Hypothalamus (tissue), 51 donors: ENCODE results near the gene DVL3.
"Not testable (repeated sequence)": the region's sequence is repeated elsewhere in the genome, so short reads cannot be mapped to it uniquely, and the experiment has no call there.

Experiments used
- DNase-seq, 51 donors: peaks; one replicate each; lab custom pipeline; 2025; lab: John Stamatoyannopoulos, UW

Gene DVL3

GRCh38 chr3:184154885-184155643 lies at the start of gene DVL3:
DVL3 (plus strand) TSS chr3:184155377; CDS start chr3:184155636, 259 bp downstream.
- peak in 49 of 51 donors; percentile 4 to 78 (median 51) for DNase-seq

DNA sequence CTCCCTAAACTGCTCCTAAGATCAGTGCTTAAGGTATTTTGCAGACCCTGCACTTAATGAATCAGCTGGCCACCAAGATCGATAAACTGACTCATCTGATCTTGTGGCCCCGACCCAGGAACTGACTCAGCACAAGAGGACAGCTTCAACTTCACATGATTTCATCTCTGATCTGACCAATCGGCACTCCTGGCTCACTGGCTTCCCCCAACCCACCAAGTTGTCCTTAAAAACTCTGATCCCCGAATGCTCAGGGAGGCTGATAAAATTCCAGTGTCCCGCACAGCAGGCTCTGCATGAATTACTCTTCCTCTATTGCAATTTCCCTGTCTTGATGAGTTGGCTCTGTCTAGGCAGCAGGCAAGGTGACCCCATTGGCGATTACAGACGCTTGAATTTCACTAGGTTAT lies 44.9 kb upstream of the DVL3 start:
- DNase-seq: no peak

GRCh38 chr3:184116017-184116416 lies 39.2 kb upstream of the DVL3 start:
- no peak for DNase-seq

DNA sequence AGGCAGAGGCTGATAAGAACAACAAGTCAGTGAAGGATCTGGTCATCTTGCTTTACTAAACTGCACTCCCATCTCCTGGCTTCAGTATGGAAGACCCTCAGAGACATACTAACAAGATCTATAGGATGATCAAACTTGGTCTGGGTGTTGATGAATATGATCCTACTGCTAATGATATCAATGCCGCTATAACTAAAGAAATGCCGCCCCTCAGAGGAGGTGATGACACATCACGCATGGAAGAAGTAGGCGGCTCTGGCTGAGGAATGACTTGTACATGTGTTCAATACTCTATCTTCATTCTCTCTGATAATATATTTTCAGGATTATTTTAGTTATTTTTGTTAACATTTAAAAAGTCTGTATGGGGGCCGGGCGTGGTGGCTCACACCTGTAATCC lies 37.5 kb upstream of the DVL3 start:
- DNase-seq: no peak

DNA sequence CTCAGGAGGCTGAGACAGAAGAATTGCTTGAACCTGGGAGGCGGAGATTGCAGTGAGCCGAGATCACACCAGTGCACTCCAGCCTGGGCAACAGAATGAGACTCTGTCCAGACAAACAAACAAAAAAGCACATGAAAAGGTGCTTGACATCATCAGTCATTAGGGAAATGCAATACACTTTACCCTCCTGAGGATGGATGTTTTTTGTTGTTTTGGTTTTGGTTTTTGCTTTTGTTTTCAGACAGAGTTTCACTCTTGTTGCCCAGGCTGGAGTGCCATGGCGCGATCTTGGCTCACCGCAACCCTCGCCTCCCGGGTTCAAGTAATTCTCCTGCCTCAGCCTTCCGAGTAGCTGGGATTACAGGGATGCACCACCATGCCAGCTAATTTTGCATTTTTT lies 34.1 kb upstream of the DVL3 start:
- not testable (repeated sequence) for DNase-seq

DNA sequence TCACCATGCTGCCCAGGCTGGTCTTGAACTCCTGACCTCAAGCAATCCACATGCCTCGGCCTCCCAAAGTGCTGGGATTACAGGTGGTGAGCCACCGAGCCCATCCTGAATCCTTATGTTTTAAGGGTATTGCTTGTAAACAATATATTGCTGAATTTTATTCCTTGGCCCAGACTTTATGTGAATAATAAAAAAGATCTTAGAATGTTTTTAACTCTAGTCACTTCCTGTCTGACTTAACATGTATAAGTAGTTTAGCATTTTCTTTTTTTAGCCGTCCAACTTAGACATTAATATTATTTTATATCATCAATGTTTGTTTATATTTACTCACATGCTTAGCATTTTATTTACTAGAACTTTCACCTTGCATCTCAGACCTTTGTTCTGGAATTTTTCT lies 29.2 kb upstream of the DVL3 start:
- no peak for DNase-seq

DNA sequence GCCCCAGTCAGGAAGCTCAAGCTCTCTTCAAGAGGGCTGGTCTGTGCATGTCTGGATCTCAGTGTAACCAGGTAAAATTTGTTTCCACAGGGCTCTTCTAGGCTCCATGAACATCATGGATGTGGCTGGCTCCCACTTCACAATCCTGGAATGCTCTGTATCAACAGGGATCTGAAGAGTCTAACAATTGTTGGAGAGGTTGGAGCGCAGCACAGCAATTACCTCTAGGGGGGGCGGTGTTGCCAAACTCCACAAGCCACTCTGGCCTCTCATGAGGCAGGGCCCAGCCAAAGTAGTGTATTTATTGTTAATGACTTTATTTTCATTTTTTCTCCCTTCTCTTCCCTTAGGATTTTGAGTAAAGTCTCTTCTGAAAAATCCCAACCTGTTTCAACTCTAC lies 26.2 kb upstream of the DVL3 start:
- DNase-seq: no peak

DNA sequence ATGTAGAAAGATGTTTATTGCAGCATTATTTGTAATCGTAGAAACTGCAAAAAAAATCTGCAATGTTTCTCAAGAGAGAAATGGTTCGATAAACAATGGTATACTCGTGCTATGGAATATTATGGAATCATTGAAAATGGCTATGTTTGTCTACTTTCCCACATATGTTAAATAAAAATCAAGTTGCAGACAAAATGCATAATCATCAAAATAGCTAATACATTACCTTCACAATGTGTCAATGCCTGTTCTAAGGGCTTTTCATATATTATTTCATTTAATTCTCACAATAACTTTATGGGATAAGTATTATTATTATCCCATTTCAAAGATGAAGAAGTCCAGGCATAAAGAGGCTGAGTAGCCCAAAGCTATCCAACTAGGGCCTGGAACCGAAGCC lies 22.2 kb upstream of the DVL3 start:
- no peak for DNase-seq

DNA sequence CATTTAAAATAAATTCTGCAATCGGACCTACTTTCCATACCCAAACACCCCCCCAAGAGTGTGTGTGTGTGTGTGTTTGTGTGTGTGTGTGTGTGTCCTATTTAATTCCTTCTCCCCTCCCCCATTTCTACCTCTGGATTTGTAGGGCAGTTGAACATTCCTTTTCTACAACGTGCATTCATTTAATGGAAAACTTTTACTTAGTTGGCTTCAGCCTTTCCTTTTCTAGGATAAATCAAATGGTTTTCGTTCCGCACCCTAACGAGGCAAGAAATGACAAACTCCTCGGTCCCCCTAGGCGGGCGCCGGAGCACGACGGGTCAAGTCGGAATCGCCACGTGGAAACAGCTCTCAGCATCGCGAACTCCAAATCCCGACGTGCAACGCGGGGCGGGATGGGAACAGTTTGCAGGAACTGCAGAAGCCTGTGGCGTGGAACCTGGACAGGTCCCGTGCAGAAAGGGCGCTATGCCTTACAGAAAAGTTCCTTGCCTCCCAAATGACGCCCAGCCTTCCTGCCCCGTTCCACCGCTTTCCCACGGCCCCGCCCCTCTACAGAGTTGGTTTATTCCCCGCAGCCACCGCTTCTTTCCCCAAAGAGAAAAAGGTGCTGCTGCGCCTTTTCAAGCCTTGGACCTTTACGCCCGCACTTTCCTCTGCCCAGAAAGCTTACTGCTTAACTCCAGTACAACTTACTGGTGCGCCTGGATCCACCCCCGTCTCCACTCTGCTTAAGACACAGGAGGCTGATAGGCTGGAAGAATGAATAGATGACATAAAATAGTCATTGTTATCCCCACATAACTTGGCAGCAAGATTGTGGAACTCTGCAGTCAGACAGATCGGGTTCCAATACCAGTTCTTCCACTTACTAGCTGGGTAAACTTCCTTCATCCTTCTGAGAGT lies 21.1 kb upstream of the DVL3 start:
- peak; percentile 30 to 88 (median 74) for DNase-seq

DNA sequence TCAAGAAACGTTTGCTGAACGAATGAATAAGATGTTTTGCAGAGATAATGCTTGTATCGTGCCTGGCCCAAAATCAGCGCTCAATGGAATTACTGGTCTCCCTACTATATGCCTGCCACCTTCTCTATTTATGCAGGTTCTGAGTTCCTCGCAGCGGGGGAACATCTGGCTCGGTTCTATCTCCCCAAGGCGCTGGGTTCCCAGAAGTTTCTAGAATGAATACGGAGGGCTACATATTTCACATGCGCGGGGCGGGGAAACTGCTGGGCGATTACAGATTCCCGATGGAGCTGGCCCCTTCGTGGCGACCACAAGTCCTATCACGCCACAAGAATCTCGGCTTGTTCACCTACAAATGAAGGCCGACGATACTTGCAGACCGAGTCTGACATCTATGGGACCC lies 20.4 kb upstream of the DVL3 start:
- DNase-seq: peak in 4 of 51 donors; percentile 71 to 86 (median 76)

DNA sequence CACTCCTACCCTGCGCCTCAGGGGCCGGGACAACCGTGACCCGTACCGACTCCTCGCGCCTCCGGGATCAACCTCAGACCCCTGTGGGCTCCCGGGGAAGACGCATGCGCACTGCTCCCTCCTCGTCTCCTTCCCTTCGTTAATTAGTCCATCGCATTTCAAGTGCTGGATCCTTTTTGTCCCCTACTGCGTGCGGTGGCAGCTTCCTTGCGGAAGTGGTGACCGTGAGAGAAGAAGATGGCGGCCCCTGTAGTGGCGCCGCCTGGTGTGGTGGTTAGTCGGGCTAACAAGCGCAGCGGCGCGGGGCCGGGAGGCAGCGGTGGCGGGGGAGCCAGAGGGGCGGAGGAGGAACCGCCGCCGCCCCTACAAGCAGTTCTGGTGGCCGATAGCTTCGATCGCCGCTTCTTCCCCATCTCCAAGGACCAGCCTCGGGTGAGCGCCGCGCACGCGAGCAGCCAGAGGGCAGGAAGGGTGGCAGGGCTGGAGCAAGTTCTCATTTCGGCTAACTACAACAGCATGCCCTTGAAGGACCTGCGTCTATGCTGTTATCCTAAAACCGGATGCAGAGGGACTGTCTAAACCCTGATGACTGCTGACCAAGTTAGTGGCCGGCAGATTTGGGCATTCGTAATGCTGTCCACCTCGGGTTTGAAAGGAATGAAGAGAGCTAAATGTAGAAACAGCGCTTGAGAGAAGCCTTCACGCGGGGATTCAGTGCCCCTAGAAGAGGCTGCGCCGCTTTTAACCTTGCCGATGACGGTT lies 19.8 kb upstream of the DVL3 start, which contains the start of gene EIF2B5:
Gene EIF2B5, plus strand, starts transcription at position 210 of the 762 bp plus-strand sequence. Its CDS starts 28 bp downstream, at position 238.
- DNase-seq: peak; percentile 60 to 96 (median 89)

- DNase-seq: no peak
Measured at GRCh38 chr3:184135911-184136260, 19.3 kb upstream of the DVL3 start.

DNA sequence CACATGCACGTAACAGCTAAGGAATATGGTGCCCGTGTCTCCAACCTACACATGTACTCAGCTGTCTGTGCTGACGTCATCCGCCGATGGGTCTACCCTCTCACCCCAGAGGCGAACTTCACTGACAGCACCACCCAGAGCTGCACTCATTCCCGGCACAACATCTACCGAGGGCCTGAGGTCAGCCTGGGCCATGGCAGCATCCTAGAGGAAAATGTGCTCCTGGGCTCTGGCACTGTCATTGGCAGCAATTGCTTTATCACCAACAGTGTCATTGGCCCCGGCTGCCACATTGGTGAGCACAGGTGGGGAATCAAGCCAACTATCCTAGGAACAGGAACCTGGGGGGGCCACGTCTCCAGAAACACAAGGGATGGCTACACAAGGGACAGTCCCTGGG lies 14.7 kb upstream of the DVL3 start:
- DNase-seq: no peak

- DNase-seq: no peak
Measured at GRCh38 chr3:184142199-184142598, 13.0 kb upstream of the DVL3 start.

DNA sequence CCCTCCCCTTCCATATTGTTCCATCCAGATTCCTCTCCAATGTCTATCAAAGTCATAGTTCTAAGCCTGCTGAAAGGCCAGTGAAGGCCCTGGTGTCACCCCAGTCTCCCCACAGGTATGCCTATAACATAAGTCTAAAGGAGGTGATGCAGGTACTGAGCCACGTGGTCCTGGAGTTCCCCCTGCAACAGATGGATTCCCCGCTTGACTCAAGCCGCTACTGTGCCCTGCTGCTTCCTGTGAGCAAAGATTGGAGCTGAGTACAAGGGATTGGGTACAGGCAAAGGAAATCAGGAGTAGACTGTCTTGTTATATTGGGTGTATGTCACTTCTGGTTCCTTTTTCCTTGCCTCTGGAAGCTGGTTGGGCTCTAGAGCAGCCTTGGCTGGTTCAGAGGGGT lies 11.8 kb upstream of the DVL3 start:
- no peak for DNase-seq

DNA sequence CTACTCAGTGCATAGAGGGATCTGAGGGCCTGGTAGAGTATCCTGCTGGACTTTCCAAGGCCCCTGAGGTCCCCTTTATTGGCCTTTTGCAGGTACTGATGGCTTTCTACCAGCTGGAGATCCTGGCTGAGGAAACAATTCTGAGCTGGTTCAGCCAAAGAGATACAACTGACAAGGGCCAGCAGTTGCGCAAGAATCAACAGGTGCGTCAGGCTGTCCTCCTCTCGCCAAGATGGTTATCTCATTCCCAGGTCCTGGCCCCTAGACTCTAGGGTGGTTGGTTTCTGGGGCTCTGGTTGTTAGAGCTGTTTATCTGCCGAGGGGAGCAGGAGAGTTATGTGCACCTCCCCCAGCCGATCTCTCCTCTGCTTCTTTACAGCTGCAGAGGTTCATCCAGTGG lies 10.7 kb upstream of the DVL3 start:
- DNase-seq: no peak

GRCh38 chr3:184145111-184145524 lies 10.1 kb upstream of the DVL3 start:
- DNase-seq: peak in 9 of 51 donors; percentile 3 to 42 (median 13)

GRCh38 chr3:184145751-184146270 lies 9.4 kb upstream of the DVL3 start:
- DNase-seq: no peak

DNA sequence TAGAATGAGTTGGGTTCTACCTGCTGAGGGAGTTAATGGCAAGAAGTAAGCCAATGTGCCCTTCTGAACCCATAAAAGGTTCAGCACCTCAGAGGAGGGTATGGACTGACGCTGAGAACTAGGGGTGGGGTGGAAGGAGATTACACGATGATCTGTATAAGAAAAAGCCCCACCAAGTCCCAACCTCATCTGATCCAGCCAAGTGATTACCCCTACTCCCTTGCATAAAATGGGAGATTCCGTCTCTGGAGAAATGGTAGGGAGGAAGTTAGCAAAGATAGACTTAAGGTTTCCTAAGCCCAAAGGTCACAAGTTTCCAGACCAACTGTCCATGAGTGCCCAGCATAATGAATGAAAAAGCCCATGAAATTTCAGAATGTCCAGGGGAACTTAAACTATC lies 7.1 kb upstream of the DVL3 start:
- no peak for DNase-seq

- no peak for DNase-seq
Measured at GRCh38 chr3:184149123-184149522, 6.1 kb upstream of the DVL3 start.

GRCh38 chr3:184149770-184150169 lies 5.4 kb upstream of the DVL3 start:
- DNase-seq: not testable (repeated sequence)
